CD4-positive, alpha-beta T cell treated with Interleukin-2 at 100 ng/mL for 4 hours (primary cell): ENCODE data around the gene MED31.
"Not testable (repeated sequence)": the region's sequence is repeated elsewhere in the genome, so short reads cannot be mapped to it uniquely, and the experiment has no call there.

Source experiments
- DNase-seq: peaks from one replicate; pipeline ENCODE4 v3.0.0-alpha.2; 2020; ENCODE audit warnings: low spot score

Gene MED31

DNA sequence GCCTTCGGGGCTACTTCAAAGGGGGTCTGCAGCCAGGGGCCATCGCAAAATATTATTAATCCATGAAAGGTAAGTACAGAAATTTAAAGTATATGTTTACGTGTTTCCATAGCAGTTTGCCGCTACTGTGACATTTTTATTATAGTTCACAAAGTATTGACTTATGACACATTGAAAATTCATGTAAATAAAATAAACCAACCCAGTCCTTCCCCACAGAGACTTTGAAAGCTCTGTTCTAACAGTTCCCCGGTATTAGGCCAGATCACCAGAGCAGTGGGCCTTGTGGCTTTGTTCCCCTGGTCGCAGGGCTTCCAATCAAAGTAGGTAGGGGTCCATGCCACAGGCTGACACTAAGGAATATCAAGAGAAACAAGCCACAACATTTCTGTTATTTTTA, 24.8 kb downstream of the MED31 start:
- no peak for DNase-seq

DNA sequence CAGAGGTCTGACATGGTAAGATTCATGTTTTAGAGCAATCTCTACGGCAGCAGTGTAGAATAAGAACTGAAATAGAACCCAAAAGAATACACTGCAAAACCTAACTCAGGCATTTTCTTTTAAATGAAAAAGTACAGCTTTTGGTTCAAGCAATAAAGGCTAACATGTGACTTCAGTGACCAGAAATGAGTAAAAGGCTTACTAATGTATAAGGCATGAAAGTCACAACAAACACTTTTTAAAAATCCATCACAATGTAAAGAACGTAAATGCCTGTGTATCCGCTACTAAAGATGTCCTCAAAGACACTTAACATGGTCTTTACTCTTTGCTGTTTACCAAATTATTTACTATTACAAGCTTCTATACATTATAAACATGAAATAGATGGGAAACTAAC, 27.5 kb downstream of the MED31 start:
- no peak for DNase-seq

- DNase-seq = no peak
These were observed 40.2 kb downstream of the MED31 start for GRCh38 chr17:6611231-6611630.

- DNase-seq = no peak
These were observed 41.4 kb downstream of the MED31 start for GRCh38 chr17:6610011-6610410.

- DNase-seq = no peak
These were observed 43.1 kb downstream of the MED31 start for GRCh38 chr17:6608321-6608720.

DNA sequence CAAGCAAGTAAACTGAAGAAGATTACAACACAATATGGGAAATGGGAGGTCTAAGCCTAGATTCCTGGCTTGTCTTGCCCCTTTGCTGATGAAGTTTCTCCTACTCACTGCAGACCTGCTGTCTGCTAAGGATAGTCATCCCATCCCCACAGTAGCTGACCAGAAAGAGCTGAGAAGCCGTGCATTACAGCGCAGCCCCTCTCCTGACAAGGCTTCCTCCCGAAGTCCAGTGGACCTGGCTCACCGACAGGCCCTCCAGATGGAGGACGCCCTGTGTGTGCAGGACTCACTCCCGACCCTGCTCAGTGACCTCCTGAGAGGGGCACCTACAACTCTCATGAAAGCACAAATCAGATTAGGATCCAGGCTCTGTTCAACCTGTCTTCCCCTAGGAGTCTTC, 46.3 kb downstream of the MED31 start:
- no peak for DNase-seq

DNA sequence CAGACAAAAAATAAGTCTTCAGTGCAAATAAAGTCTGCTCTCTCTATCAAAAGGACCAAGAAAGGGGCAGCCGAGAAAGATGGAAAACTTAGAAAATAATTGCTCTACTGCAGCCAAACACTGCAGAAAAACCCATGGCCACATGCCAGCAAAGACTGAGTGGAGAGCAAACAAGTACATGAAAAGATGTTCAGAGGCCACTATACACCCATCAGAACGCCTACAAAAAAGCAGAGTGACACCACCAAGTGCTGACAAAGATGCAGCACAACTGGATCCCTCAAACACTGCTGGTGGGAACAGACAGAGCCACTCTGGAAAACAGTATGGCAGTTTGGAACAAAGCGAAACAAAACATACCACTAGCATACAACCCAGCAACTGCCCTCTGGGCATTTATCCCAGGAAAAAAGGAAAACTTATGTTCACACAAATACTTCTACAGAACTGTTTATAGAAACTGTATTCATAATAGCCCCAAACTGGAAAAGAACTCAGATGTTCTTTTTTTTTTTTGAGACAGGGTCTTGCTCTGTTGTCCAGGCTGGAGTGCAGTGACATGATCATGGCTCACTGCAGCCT, 47.6 kb downstream of the MED31 start:
- no peak for DNase-seq

DNA sequence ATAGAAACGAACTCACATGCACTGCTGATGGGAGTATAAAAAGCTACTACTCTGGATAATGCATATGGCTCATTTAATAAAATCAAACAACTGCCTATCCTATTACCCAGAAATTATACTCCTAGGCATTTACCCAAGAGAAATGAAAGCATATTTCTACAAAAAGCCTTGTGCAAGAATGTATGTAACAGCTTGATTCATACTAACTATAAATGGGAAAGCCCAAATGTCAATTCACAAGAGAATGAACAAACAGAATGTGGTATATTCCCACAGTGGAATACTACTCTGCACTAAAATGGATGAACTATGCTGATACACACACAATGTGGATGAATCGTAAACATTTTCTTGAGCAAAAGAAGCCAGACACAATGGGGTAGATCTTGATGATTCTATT, 49.3 kb downstream of the MED31 start:
- DNase-seq = no peak

- DNase-seq = no peak
These were observed 52.0 kb downstream of the MED31 start for GRCh38 chr17:6599364-6599763.

- no peak for DNase-seq
These were observed 53.7 kb downstream of the MED31 start for GRCh38 chr17:6597727-6598126.

- no peak for DNase-seq
These were observed 54.5 kb downstream of the MED31 start for GRCh38 chr17:6596941-6597340.

GRCh38 chr17:6596511-6596910, 54.9 kb downstream of the MED31 start:
- no peak for DNase-seq

- DNase-seq = no peak
These were observed 55.3 kb downstream of the MED31 start for GRCh38 chr17:6596081-6596480.

- not testable (repeated sequence) for DNase-seq
These were observed 58.0 kb downstream of the MED31 start for GRCh38 chr17:6593371-6593770.
